PFSK-1 (cell line): Measurements from ENCODE around the gene ENTHD1.

Experiments
- FOXP2 ChIP-seq: optimal IDR thresholded peaks from 2 replicates; pipeline ENCODE3; 2011; ENCODE audit warnings: borderline replicate concordance, control low read depth, inconsistent platforms; ENCODE audit not compliant: insufficient read depth; ENCODE audit errors: extremely low read length, extremely low read depth
- POLR2AphosphoS5 ChIP-seq: IDR thresholded peaks from 2 replicates; pipeline ENCODE4 v1.6.1; 2012; ENCODE audit warnings: low read depth, mild to moderate bottlenecking, control low read depth, low read length, moderate library complexity
- SIN3A ChIP-seq: IDR thresholded peaks from 2 replicates; pipeline ENCODE4 v1.6.1; 2012; ENCODE audit warnings: mild to moderate bottlenecking, low read length, moderate library complexity, borderline replicate concordance; ENCODE audit not compliant: insufficient read depth
- TAF1 ChIP-seq: IDR thresholded peaks from 2 replicates; pipeline ENCODE4 v1.6.1; 2012; ENCODE audit warnings: low read length, control low read depth, borderline replicate concordance; ENCODE audit not compliant: insufficient read depth
- TF ChIP-seq, protein P1 (sequence below), 2 experiments: IDR thresholded peaks; 2 replicates each; pipeline versions ENCODE4 v1.6.1 to v1.8.0; 2011 to 2012; ENCODE audit warnings: low read depth in 2 of 2, low read length in 2 of 2, control low read depth in 1 of 2, inconsistent platforms in 1 of 2, mild to moderate bottlenecking in 1 of 2, moderate library complexity in 1 of 2; ENCODE audit not compliant: insufficient read depth in 1 of 2

ENTHD1 gene

DNA sequence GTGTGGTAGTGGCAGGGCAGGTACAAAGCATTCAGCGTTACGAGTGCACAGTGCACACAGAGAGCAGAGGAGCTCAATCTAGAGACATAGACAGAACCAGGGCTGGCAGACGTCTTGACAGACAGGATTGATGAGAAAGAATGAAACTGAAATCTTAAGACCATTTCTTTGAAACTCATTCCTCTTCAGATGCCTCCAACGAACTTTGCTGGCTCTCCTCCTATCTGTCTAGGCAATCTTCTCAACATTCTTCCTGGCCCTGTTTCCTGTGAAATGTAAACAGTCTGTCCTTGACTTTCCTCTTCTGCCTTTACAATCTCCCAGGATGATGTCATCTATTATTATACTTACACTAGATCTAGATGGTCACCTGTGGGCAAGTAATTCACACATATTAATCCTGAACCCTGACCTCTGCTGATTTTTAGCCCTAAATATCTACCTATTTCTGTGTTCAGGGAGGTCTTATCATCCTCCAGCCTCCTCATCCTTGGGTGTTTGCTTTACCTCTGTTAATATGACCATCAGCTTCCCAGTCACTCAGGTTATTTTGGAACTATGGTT, 119.5 kb downstream of the ENTHD1 start:
- no peak for TF ChIP-seq TAF1
- TF ChIP-seq FOXP2: no peak
- TF ChIP-seq, protein P1, sequence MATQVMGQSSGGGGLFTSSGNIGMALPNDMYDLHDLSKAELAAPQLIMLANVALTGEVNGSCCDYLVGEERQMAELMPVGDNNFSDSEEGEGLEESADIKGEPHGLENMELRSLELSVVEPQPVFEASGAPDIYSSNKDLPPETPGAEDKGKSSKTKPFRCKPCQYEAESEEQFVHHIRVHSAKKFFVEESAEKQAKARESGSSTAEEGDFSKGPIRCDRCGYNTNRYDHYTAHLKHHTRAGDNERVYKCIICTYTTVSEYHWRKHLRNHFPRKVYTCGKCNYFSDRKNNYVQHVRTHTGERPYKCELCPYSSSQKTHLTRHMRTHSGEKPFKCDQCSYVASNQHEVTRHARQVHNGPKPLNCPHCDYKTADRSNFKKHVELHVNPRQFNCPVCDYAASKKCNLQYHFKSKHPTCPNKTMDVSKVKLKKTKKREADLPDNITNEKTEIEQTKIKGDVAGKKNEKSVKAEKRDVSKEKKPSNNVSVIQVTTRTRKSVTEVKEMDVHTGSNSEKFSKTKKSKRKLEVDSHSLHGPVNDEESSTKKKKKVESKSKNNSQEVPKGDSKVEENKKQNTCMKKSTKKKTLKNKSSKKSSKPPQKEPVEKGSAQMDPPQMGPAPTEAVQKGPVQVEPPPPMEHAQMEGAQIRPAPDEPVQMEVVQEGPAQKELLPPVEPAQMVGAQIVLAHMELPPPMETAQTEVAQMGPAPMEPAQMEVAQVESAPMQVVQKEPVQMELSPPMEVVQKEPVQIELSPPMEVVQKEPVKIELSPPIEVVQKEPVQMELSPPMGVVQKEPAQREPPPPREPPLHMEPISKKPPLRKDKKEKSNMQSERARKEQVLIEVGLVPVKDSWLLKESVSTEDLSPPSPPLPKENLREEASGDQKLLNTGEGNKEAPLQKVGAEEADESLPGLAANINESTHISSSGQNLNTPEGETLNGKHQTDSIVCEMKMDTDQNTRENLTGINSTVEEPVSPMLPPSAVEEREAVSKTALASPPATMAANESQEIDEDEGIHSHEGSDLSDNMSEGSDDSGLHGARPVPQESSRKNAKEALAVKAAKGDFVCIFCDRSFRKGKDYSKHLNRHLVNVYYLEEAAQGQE (IDR thresholded peaks at IDR 0.05; ENCODE audit: insufficient read depth in 1 of 2, low read depth in 2 of 2, low read length in 2 of 2): no peak
- no peak for TF ChIP-seq SIN3A
- no peak for TF ChIP-seq POLR2AphosphoS5

DNA sequence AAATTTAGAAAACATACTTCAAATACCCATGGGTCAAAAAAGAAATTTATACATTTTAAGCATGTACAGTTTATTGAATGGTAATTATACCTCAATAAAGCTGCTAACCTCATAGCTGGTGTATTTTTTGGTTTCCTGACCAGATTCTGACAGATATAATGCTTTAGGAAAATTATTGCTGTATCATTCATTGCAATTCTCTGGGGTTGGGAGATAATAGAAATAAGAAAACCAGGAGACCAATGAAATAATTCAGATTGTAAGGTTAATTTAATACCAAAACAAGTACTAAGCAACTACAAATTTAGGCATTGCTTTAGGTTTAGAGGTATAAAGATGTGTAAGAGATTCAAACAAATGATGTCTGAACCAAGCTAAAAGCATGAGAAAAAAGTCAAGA, 120.1 kb downstream of the ENTHD1 start:
- TF ChIP-seq SIN3A (no peak), FOXP2 (no peak), TAF1 (no peak), POLR2AphosphoS5 (no peak)
- TF ChIP-seq, protein P1 (IDR thresholded peaks at IDR 0.05; ENCODE audit: insufficient read depth in 1 of 2, low read depth in 2 of 2, low read length in 2 of 2): no peak

DNA sequence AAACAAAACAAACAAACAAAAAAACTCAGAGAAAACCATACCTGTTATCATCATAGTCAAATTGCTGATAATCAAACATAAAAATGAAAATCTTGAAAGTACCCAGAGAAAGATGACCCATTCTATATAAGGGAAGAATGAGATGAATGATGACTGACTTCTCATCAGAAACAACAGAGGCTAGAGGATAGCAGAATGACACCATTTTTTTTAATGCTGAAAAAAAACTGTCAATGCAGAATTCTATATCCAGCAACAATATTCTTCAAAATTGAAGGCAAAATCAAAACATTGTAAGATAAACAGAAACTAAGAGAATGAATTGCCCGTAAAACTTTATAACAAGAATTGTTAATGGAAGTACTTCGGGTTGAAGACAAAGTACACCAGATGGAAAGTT, 122.1 kb downstream of the ENTHD1 start:
- no peak for TF ChIP-seq SIN3A
- TF ChIP-seq, protein P1 (IDR thresholded peaks at IDR 0.05; ENCODE audit: insufficient read depth in 1 of 2, low read depth in 2 of 2, low read length in 2 of 2): no peak
- TF ChIP-seq FOXP2: no peak
- TF ChIP-seq TAF1: no peak

DNA sequence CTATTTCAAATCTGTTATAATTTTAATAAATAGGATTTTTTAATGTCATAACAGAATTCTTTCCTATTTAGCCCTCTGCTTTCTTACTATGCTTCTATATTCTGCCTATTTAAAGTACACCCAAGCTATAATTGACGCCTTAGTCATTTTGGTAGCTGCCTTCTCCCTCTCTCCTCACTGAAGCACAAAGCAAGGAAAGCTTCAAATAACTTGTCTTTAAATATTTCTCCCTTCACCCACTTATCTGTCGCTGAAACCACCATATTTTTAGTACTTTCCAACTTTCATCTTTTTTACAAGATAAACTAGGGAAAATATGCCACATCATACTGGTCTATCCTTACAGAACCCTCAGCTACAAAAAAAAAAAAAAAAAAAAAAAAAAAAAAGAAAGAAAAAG, 127.9 kb downstream of the ENTHD1 start:
- TF ChIP-seq POLR2AphosphoS5 (no peak), TAF1 (no peak), SIN3A (no peak), FOXP2 (no peak)
- TF ChIP-seq, protein P1 (IDR thresholded peaks at IDR 0.05; ENCODE audit: insufficient read depth in 1 of 2, low read depth in 2 of 2, low read length in 2 of 2): no peak

DNA sequence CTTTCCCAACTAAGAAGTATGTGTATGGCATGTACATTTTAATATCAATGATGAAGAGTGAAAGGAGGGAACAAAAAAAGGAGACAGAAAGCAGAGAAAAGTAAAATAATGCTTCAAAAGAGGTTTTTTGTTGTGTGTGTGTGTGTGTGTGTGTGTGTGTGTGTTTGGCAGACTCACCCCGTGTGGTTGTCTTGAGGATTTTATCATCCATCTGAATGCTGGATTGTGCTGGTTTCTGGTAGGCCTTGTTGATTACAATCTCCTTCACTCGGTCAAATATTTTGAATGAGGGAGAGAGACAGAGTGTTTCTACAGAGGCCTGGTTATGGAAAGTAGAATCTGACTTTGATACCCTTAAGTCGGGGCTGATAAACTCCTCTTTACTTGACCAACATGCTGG, 128.5 kb downstream of the ENTHD1 start:
- no peak for TF ChIP-seq POLR2AphosphoS5
- no peak for TF ChIP-seq TAF1
- no peak for TF ChIP-seq FOXP2
- no peak for TF ChIP-seq SIN3A
- TF ChIP-seq, protein P1 (IDR thresholded peaks at IDR 0.05; ENCODE audit: insufficient read depth in 1 of 2, low read depth in 2 of 2, low read length in 2 of 2): no peak
